GM13977 (cell line): ENCODE measurements around the gene TPBGL.
A peak's percentile ranks its signal among the peaks of the same experiment; 100 is the strongest.

ENCODE experiments used
- DNase-seq: peaks from one replicate; pipeline ENCODE4 v3.0.0; 2012; ENCODE audit warnings: low spot score
- in situ Hi-C: fragments of 300-500 bp; cut with MboI; formaldehyde crosslinking; loops from one replicate; pipeline ENCODE4 v1.12.0; 2022; ENCODE audit warnings: low sequenced_read_pairs, low pct_unique_long_range_greater_than_20kb, mixed read lengths, inconsistent platforms; ENCODE audit not compliant: unreplicated experiment
- TF ChIP-seq, protein P1 (sequence below): IDR thresholded peaks from 2 replicates; pipeline ENCODE4 v1.5.1; 2012; ENCODE audit warnings: mild to moderate bottlenecking, control low read depth; ENCODE audit not compliant: insufficient read depth; ENCODE audit errors: extremely low read depth, missing control alignments

TPBGL gene

DNA sequence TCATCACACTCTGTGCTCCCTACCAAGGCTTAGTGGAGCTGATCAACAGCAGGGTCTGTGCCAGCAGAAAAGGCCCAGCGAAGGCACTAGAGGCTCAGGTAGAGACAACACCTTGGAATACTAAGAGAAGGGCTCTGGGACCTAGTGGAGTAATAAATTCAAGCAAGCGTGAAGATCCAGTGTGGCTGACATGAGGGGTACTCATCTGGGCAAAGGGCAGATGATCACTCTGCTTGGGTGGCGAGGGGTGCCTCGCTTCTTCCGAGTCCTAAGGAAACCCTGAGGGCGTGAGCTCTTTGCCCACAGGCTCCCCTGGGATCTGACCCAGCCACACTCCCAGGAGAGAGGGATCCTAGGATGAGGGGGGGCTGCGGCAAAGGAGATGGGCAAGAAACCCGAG, 3.5 kb upstream of the TPBGL start:
- TF ChIP-seq, protein P1, sequence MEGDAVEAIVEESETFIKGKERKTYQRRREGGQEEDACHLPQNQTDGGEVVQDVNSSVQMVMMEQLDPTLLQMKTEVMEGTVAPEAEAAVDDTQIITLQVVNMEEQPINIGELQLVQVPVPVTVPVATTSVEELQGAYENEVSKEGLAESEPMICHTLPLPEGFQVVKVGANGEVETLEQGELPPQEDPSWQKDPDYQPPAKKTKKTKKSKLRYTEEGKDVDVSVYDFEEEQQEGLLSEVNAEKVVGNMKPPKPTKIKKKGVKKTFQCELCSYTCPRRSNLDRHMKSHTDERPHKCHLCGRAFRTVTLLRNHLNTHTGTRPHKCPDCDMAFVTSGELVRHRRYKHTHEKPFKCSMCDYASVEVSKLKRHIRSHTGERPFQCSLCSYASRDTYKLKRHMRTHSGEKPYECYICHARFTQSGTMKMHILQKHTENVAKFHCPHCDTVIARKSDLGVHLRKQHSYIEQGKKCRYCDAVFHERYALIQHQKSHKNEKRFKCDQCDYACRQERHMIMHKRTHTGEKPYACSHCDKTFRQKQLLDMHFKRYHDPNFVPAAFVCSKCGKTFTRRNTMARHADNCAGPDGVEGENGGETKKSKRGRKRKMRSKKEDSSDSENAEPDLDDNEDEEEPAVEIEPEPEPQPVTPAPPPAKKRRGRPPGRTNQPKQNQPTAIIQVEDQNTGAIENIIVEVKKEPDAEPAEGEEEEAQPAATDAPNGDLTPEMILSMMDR = no peak
- in situ Hi-C loops = loop anchor here (25.0 kb wide), 1 partner anchor 100 kb away; no protein-coding TSS in a partner anchor

DNA sequence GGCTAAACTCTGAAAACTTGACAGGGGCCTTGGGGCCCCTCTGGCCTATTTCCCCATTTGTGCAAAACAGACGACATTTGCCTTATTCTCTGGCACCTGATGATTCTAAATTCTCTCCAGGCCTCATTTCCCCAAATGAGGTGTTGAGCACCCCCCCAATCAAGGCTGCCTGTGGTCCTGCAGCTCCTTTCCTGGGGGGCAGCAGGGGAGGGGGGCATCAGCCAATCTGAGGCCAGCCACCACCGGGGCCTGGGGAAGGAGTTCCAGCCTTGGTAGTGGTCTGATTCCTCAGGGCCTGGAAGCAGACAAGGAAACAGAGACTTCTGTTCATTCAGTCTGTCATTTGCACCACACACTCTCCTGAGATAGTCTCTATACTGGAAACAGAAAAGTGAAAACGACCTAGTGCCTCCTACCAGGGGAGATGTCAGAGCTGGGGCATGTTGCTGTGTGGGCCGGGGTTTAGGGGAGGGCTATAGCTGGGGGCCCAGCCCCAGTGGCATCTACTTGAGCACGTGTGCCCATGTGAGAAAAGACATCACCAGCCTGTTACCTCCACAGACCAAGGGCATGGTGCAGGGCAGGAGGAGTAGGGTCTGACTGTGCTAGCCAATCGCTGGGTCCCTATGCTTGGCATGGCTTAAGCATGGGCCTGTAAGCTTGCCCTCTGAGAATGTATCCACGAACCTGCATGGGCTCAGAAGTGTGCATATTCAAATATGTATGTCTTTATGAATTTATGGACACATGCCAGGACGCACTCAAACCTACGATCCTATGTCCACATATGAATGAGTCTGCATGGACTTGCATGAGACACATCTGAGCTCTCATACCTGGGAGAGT, 1.8 kb upstream of the TPBGL start:
- in situ Hi-C loops = loop anchor here (25.0 kb wide), 1 partner anchor 98 kb away; no protein-coding TSS in a partner anchor
- no peak for DNase-seq
- TF ChIP-seq, protein P1 = no peak

More for the DNA sequence above, 3.5 kb upstream of the TPBGL start:
- DNase-seq = no peak

DNA sequence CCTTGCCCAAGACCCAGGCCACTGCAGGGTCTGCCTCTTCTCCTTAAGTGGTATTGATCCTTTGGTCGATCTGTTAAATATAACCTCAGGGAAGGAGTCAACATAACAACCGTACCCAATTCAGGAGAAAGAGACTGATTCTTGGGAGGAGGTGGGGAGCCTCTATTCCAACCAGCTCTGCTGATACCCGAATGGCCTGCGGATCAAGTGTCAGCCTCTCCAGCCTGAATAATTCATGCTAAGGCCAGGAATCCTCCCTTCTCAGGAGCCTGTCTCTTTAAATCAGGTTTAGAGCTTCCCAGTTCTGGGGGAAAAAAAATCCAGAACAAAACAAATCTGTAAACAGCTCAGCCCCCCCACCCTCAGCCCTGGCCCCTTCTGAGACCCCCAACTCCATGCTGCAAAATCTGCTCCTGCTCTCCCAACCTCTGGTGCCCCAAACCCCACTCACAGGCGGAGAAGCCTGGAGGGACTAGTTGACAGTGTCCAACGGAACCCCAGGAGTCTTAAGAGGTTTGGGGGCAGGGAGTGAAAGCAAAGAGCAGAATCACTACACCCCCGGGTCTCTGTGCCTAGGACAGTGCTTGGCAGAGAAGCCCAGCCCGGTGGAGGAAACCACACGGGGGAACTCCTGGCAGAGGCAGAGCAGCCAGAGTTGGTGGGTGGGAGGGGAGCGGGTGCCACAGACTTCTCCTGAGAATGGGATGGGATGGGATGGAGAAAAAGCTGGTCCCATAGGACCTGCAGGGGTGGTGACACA, 863 bp upstream of the TPBGL start:
- TF ChIP-seq, protein P1 = no peak
- no peak for DNase-seq
- in situ Hi-C loops = loop anchor here (25.0 kb wide), 1 partner anchor 98 kb away; no protein-coding TSS in a partner anchor

DNA sequence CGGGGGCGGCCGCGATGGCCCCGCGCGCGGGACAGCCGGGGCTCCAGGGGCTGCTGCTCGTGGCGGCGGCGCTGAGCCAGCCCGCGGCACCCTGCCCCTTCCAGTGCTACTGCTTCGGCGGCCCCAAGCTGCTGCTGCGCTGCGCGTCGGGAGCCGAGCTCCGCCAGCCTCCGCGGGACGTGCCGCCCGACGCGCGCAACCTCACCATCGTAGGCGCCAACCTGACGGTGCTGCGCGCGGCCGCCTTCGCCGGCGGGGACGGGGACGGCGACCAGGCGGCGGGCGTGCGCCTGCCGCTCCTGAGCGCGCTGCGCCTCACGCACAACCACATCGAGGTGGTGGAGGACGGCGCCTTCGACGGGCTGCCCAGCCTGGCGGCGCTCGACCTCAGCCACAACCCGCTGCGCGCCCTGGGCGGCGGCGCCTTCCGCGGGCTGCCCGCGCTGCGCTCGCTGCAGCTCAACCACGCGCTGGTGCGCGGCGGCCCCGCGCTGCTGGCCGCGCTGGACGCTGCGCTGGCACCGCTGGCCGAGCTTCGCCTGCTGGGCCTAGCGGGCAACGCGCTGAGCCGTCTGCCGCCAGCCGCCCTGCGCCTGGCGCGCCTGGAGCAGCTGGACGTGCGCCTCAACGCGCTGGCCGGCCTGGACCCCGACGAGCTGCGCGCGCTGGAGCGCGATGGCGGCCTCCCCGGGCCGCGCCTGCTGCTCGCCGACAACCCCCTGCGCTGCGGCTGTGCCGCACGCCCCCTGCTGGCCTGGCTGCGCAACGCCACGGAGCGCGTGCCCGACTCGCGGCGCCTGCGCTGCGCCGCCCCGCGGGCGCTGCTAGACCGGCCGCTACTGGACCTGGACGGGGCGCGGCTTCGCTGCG, 697 bp downstream of the TPBGL start:
- TF ChIP-seq, protein P1 = peak; percentile 100
- in situ Hi-C loops = loop anchor here (25.0 kb wide), 1 partner anchor 96 kb away; no protein-coding TSS in a partner anchor
- DNase-seq = peak; percentile 99

DNA sequence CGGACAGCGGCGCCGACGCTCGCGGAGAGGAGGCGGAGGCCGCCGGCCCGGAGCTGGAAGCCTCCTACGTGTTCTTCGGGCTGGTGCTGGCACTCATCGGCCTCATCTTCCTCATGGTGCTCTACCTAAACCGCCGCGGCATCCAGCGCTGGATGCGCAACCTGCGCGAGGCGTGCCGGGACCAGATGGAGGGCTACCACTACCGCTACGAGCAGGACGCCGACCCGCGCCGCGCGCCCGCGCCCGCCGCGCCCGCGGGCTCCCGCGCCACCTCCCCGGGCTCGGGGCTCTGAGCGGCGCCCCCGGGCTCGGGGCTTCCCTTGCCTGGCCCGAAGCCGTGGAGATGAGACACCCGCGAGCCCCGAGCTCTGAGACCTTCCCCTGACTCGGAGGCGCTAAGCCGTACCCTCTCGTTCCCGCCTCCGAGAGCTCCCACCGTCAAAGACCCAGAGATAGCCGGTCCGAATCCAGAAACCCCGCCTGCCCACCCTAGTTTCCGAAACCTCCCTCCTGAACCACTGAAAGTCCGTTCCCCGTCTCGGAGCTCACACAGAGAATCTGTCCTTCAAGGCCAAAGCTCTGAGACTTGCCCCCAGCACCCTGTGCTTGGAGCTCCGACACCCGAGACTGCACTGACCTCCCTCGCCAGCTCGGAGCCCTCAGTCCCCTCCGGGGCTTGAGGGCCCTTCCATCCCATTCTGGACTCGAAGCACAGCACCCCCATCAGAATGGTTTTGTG, 1.5 kb downstream of the TPBGL start:
- TF ChIP-seq, protein P1 = no peak
- in situ Hi-C loops = loop anchor here (25.0 kb wide), 1 partner anchor 95 kb away; no protein-coding TSS in a partner anchor
- DNase-seq = no peak
